Left ventricle myocardium inferior (tissue), 1 donor: ENCODE data around the gene PRKCE. TPM values are rescaled to one million over a fixed set of nuclear protein-coding genes. Genes with fewer than 3 reads are reported as not detected.

Source experiments
- DNase-seq: peaks from one replicate; pipeline ENCODE4 v3.0.0-alpha.2; 2020
- H3K27ac ChIP-seq: fragments of 200-600 bp; replicated peaks from 2 replicates; pipeline ENCODE4 v1.8.0; 2021
- H3K27me3 ChIP-seq: fragments of 200-600 bp; 2 replicates; pipeline ENCODE4 v1.8.0; 2021; ENCODE audit warnings: low read depth
- H3K36me3 ChIP-seq: fragments of 200-600 bp; 2 replicates; pipeline ENCODE4 v1.8.0; 2021
- H3K4me1 ChIP-seq: fragments of 200-600 bp; 2 replicates; pipeline ENCODE4 v1.8.0; 2021
- H3K4me3 ChIP-seq: fragments of 200-600 bp; 2 replicates; pipeline ENCODE4 v1.8.0; 2021; ENCODE audit warnings: mild to moderate bottlenecking, moderate library complexity
- H3K9me3 ChIP-seq: fragments of 200-600 bp; replicated peaks from 2 replicates; pipeline ENCODE4 v1.8.0; 2021
- intact Hi-C: fragments of 100-400 bp; cut with micrococcal nuclease; formaldehyde crosslinking; loops from one replicate; pipeline ENCODE4 v1.11.0; 2022
- total RNA-seq: library from RNA; stranded (reverse); fragmentation: NEBNext Ultra II Directional; extraction: Animal tissue kit (Norgen Biotek cat#: 25700); gene quantifications from one replicate; pipeline ENCODE4 v1.2.1, GENCODE V29; 2021
- TF ChIP-seq, protein P1 (sequence below): fragments of 200-600 bp; IDR thresholded peaks from 2 replicates; pipeline ENCODE4 v1.8.0; 2021; ENCODE audit warnings: antibody characterized with exemption, mild to moderate bottlenecking, borderline replicate concordance
- donor health status: DM: no; HTN: yes; CAD: no; lungs with severe emphysema.

The PRKCE gene
- total RNA-seq, 1 donor from 2014 or later, result 14.7 TPM

DNA sequence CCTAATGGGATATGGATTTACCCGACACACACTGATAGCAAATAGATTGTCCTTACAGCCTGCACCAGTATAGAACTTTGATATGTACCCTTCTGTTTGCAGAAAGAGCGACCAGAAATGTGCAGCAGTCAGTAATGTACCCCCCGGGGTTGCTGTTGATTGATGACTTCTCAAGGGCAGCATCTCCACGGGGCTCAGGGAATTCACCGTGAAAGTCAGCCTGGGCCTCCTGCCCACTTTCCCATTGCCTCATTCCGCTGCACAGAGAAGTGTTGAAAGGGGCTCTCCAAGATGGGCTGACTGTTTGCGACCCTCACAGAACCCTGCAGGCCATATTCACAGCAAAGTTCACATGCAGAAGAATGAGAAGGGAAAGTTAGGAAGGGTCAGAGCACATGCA, 241.3 kb downstream of the PRKCE start:
- Histone ChIP-seq H3K4me3 (no peak overlapping the region), H3K27ac (no peak overlapping the region), H3K27me3 (no peaks in the 10 kb centered on the region), H3K9me3 (no peaks in the 10 kb centered on the region), H3K4me1 (peaks cover 44% of the 10 kb centered on the region), H3K36me3 (no peaks in the 10 kb centered on the region)
- peak; percentile 36 for DNase-seq
- TF ChIP-seq, protein P1, sequence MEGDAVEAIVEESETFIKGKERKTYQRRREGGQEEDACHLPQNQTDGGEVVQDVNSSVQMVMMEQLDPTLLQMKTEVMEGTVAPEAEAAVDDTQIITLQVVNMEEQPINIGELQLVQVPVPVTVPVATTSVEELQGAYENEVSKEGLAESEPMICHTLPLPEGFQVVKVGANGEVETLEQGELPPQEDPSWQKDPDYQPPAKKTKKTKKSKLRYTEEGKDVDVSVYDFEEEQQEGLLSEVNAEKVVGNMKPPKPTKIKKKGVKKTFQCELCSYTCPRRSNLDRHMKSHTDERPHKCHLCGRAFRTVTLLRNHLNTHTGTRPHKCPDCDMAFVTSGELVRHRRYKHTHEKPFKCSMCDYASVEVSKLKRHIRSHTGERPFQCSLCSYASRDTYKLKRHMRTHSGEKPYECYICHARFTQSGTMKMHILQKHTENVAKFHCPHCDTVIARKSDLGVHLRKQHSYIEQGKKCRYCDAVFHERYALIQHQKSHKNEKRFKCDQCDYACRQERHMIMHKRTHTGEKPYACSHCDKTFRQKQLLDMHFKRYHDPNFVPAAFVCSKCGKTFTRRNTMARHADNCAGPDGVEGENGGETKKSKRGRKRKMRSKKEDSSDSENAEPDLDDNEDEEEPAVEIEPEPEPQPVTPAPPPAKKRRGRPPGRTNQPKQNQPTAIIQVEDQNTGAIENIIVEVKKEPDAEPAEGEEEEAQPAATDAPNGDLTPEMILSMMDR, result no peak
- intact Hi-C loops, result no loop called here

DNA sequence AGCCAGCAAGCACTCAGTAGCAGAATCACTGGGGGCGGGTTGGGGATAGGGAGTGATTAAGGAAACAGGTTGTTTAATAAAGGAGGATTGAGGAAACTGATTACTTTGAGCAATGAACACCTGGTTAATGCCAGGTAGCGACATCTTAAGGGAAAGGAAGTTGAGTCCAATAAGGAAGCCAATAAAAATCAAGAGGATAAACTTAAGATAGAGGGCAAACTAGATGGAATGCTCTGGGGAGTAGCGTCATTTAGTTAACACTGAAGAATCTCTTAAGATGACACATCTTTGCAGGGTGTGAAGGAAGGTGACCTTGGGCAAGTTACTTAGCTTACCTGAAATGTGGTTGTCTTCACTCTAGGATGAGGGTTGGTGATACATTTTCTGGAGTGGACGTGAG, 242.7 kb downstream of the PRKCE start:
- peaks cover 44% of the 10 kb centered on the region for H3K4me1 ChIP-seq
- no peak overlapping the region for H3K4me3 ChIP-seq
- no peaks in the 10 kb centered on the region for H3K36me3 ChIP-seq
- no peaks in the 10 kb centered on the region for H3K9me3 ChIP-seq
- TF ChIP-seq, protein P1, result no peak
- intact Hi-C loops, result no loop called here
- no peak for DNase-seq
- H3K27me3 ChIP-seq, result no peaks in the 10 kb centered on the region
- no peak overlapping the region for H3K27ac ChIP-seq

DNA sequence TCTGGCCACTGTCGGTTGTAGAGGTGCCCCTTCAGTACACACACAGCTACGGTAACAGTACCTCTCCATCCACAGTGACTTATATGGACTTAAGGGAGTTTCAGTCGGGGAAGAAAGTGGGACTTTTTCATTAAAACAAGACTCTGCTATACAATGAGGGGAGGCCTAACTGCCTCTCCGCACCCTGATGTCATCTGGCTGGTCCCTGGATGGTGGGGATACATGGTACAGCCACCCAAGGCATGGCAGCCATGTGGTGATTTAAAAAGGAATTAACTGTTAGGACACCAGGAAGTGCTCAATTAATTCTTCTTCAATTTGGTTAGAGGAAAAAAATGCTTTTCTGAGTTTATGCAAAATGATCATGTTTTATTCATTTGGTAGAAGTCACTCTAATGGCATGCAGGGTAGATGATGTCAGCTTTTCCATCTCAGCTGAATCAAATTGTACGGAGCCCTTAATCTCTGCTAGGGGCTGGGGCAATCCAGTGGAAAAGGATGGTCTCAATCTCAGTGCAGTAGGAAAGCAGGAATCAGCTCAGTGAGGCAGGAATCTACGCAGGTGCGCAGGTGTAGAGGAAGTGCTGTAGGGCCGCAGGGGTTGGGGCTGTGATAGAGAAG, 243.9 kb downstream of the PRKCE start:
- H3K4me3 ChIP-seq, result no peak overlapping the region
- no peaks in the 10 kb centered on the region for H3K36me3 ChIP-seq
- TF ChIP-seq, protein P1, result no peak
- H3K4me1 ChIP-seq, result peaks cover 40% of the 10 kb centered on the region
- intact Hi-C loops, result no loop called here
- no peak for DNase-seq
- H3K27me3 ChIP-seq, result no peaks in the 10 kb centered on the region
- H3K9me3 ChIP-seq, result no peaks in the 10 kb centered on the region
- no peak overlapping the region for H3K27ac ChIP-seq

DNA sequence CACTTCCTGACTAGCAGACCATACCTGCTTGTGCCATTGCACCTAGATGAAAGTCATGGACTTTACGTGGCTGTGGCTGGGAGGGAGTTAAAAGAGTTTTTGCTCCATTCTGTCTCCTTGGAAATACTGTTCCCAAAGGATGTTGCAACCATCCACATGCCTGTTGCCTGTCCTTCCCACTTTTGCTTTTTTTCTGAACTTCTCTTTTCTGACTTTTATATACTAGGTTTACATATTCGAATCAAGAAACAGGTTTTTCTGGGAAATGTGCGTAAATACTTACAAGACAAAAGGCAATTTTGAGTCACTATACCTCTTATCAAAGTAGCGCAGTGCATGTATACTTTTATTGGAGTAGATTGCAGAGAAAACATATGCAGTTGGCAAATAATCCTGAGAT, 244.8 kb downstream of the PRKCE start:
- Histone ChIP-seq H3K4me1 (peaks cover 40% of the 10 kb centered on the region), H3K27ac (no peak overlapping the region), H3K4me3 (no peak overlapping the region), H3K9me3 (no peaks in the 10 kb centered on the region), H3K27me3 (no peaks in the 10 kb centered on the region), H3K36me3 (no peaks in the 10 kb centered on the region)
- DNase-seq, result no peak
- intact Hi-C loops, result no loop called here
- TF ChIP-seq, protein P1, result no peak

DNA sequence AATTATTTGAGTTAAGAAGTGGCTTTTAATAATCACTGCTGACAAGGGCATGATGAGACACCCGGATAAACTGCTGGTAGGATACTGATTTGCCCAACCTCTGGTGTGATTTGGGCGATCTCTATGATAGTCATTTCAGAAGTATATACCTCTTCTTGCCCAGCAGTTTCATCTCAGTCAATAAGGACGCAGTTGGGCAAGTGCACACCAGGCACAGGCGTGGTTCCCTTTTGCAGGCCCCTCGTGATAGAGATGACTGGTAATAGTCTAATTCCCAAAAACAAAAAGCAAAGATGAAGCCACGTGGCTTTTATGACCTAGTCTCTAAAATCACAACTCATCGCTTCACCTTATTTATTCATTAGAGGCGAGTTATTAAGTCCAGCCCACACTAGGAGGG, 246.4 kb downstream of the PRKCE start:
- Histone ChIP-seq H3K4me3 (no peak overlapping the region), H3K4me1 (peaks cover 31% of the 10 kb centered on the region), H3K27me3 (no peaks in the 10 kb centered on the region), H3K27ac (no peak overlapping the region), H3K36me3 (no peaks in the 10 kb centered on the region), H3K9me3 (no peaks in the 10 kb centered on the region)
- DNase-seq, result no peak
- intact Hi-C loops, result no loop called here
- TF ChIP-seq, protein P1, result no peak

DNA sequence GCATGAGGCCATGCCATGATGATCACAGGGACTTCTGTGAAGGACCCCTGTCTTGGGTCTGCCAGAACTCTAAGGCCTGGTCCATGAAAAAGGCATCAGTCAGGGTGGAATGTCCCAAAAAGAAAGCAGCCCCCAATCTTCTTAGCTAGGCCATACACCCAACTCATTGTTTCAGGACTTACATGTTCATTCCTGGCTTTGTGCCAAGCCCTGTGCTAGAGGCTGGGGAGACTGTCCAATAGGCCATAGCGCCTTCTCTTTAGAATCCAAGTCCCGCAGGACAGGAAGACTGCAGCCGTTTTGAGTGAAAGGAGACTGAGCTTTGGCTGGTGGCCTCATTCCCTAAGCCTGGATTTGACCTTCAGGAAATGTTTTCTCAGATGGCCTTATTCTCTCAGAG, 247.3 kb downstream of the PRKCE start:
- DNase-seq, result peak; percentile 37

More for the DNA sequence above, 247.3 kb downstream of the PRKCE start:
- TF ChIP-seq, protein P1, result no peak
- Histone ChIP-seq H3K27me3 (no peaks in the 10 kb centered on the region), H3K4me1 (peaks cover 26% of the 10 kb centered on the region), H3K4me3 (no peak overlapping the region), H3K27ac (peak overlapping the region; percentile 55), H3K36me3 (no peaks in the 10 kb centered on the region), H3K9me3 (no peaks in the 10 kb centered on the region)
- intact Hi-C loops, result no loop called here
